Measurements from ENCODE around the gene CDC42BPB. TPM values are rescaled to one million over a fixed set of nuclear protein-coding genes. Genes with fewer than 3 reads are reported as not detected.

The CDC42BPB gene
- total RNA-seq, 2 donors from 2014 or later: 66.2 to 102 TPM

- TF ChIP-seq POLR2A (IDR thresholded peaks at IDR 0.05): no peak
- TF ChIP-seq, protein P1, sequence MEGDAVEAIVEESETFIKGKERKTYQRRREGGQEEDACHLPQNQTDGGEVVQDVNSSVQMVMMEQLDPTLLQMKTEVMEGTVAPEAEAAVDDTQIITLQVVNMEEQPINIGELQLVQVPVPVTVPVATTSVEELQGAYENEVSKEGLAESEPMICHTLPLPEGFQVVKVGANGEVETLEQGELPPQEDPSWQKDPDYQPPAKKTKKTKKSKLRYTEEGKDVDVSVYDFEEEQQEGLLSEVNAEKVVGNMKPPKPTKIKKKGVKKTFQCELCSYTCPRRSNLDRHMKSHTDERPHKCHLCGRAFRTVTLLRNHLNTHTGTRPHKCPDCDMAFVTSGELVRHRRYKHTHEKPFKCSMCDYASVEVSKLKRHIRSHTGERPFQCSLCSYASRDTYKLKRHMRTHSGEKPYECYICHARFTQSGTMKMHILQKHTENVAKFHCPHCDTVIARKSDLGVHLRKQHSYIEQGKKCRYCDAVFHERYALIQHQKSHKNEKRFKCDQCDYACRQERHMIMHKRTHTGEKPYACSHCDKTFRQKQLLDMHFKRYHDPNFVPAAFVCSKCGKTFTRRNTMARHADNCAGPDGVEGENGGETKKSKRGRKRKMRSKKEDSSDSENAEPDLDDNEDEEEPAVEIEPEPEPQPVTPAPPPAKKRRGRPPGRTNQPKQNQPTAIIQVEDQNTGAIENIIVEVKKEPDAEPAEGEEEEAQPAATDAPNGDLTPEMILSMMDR (IDR thresholded peaks at IDR 0.05): no peak
- Histone ChIP-seq H3K4me1 (no peaks in the 10 kb centered on the region), H3K4me3 (no peak overlapping the region), H3K27me3 (no peaks in the 10 kb centered on the region), H3K27ac (no peak overlapping the region), H3K9me3 (no peaks in the 10 kb centered on the region), H3K36me3 (replicated peaks in 1 of 2; ENCODE audit: insufficient read depth in 1 of 2, low read depth in 2 of 2) (peaks cover 15 to 37% of the 10 kb centered on the region in 2 donors)
- no peak for DNase-seq
- ATAC-seq: no peak
- 92 to 99% methylated on average over 9 to 10 of the region's 10 CpGs for WGBS, 2 donors
- intact Hi-C loops (cut with DNase I): no loop called here
Observed at GRCh38 chr14:102958461-102958860, 98.9 kb downstream of the CDC42BPB start.

GRCh38 chr14:102957222-102957621 lies 100.1 kb downstream of the CDC42BPB start:
- intact Hi-C loops (cut with DNase I): no loop called here
- Histone ChIP-seq H3K9me3 (no peaks in the 10 kb centered on the region), H3K27me3 (no peaks in the 10 kb centered on the region), H3K4me1 (no peaks in the 10 kb centered on the region), H3K4me3 (no peak overlapping the region), H3K36me3 (replicated peaks in 1 of 2; ENCODE audit: insufficient read depth in 1 of 2, low read depth in 2 of 2) (peaks cover 14 to 38% of the 10 kb centered on the region in 2 donors), H3K27ac (no peak overlapping the region)
- DNase-seq (no peak), ATAC-seq (no peak)
- WGBS, 2 donors: 68 to 71% methylated on average over 10 of the region's 10 CpGs
- no peak for TF ChIP-seq POLR2A (IDR thresholded peaks at IDR 0.05)
- TF ChIP-seq, protein P1 (IDR thresholded peaks at IDR 0.05): no peak

DNA sequence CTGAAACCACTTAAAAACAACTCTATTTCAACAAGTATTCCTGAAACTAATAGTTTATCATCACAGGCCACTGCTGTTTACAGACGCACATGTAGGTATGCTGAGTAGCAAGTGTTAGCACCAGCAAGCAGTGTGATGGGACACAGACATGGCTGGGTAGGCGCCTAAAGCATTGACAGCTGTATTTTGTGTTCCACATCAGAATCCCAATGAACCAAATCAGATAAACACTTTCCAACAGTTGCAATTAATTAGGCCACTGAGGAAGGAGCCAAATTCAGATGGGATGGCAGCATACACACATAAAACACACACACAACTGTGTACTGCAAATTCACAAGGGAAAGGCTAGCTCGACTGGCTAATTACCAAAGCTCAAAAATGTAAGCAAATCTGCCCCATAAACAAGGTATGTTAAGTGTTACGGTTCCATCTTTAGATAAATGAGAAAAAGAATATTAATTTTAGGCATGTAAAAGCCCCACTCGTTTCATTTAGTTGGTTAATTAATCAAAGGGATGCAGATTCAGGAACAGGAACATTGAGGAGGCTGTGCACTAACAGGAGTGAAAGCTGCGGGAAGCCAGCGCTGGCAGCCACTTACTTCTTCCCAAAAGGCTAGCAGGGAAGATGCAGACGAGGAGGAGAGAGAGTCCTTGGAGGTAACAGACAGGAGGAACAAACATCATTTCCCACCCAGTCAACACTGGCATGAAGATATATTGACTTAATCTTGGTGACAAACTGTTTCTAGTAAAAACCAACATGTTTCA lies 101.5 kb downstream of the CDC42BPB start:
- no peaks in the 10 kb centered on the region for H3K27me3 ChIP-seq
- no peak overlapping the region for H3K27ac ChIP-seq
- H3K4me1 ChIP-seq: no peaks in the 10 kb centered on the region
- H3K4me3 ChIP-seq: no peak overlapping the region
- WGBS, 2 donors: 85 to 86% methylated on average over 8 of the region's 8 CpGs
- ATAC-seq (no peak), DNase-seq (no peak)
- H3K36me3 ChIP-seq (replicated peaks in 1 of 2; ENCODE audit: insufficient read depth in 1 of 2, low read depth in 2 of 2): peaks cover 0 to 32% of the 10 kb centered on the region in 2 donors
- intact Hi-C loops (cut with DNase I): no loop called here
- no peaks in the 10 kb centered on the region for H3K9me3 ChIP-seq
- TF ChIP-seq, protein P1 (IDR thresholded peaks at IDR 0.05): no peak
- no peak for TF ChIP-seq POLR2A (IDR thresholded peaks at IDR 0.05)

GRCh38 chr14:102954081-102954789 lies 103.1 kb downstream of the CDC42BPB start:
- Histone ChIP-seq H3K4me1 (no peaks in the 10 kb centered on the region), H3K36me3 (replicated peaks in 1 of 2; ENCODE audit: insufficient read depth in 1 of 2, low read depth in 2 of 2) (peaks cover 0 to 35% of the 10 kb centered on the region in 2 donors), H3K9me3 (no peaks in the 10 kb centered on the region), H3K4me3 (no peak overlapping the region), H3K27ac (no peak overlapping the region), H3K27me3 (no peaks in the 10 kb centered on the region)
- ATAC-seq (no peak), DNase-seq (no peak)
- intact Hi-C loops (cut with DNase I): no loop called here
- 91% methylated on average over 15 to 18 of the region's 18 CpGs for WGBS, 2 donors
- TF ChIP-seq, protein P1 (IDR thresholded peaks at IDR 0.05): no peak
- no peak for TF ChIP-seq POLR2A (IDR thresholded peaks at IDR 0.05)
